Measurements from ENCODE around the gene ARHGDIG.

The ARHGDIG gene

DNA sequence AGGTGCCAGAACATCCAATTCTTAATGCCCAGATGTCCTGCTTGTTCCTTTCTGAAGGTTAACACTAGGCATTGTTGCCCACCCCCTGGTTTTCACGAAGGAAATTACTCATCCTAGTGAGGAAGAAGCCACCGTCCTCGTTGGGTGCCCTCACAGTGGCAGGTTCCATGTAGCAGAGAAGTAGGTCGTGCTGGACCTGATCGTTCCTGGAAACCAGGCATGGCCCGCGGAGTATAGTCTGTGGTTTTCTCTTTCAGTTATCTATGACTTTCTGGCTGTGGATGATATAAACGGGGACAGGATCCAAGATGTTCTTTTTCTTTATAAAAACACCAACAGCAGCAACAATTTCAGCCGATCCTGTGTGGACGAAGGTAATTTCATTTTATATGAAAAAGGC, 21.2 kb upstream of the ARHGDIG start:
- TF ChIP-seq, protein P1, sequence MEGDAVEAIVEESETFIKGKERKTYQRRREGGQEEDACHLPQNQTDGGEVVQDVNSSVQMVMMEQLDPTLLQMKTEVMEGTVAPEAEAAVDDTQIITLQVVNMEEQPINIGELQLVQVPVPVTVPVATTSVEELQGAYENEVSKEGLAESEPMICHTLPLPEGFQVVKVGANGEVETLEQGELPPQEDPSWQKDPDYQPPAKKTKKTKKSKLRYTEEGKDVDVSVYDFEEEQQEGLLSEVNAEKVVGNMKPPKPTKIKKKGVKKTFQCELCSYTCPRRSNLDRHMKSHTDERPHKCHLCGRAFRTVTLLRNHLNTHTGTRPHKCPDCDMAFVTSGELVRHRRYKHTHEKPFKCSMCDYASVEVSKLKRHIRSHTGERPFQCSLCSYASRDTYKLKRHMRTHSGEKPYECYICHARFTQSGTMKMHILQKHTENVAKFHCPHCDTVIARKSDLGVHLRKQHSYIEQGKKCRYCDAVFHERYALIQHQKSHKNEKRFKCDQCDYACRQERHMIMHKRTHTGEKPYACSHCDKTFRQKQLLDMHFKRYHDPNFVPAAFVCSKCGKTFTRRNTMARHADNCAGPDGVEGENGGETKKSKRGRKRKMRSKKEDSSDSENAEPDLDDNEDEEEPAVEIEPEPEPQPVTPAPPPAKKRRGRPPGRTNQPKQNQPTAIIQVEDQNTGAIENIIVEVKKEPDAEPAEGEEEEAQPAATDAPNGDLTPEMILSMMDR (IDR thresholded peaks at IDR 0.05; ENCODE audit: borderline replicate concordance, insufficient read depth, low read depth, low read length): no peak
- H3K4me3 ChIP-seq (ENCODE audit: low read depth, low read length): no peak overlapping the region

DNA sequence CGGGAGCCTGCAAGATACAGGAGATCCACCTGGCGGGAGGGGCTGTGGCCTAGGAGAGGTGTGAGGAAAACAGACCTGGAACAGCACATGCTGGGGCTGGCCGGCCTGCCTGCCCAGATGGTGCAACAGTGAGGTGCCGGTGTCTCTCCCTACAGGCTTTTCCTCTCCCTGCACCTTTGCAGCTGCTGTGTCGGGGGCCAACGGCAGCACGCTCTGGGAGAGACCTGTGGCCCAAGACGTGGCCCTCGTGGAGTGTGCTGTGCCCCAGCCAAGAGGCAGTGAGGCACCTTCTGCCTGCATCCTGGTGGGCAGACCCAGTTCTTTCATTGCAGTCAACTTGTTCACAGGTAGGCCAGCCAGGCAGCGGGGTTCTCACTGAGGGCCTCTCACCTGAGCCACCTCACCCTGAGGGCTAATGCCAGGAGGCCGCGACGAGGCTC, 20.6 kb upstream of the ARHGDIG start:
- TF ChIP-seq, protein P1 (IDR thresholded peaks at IDR 0.05; ENCODE audit: borderline replicate concordance, insufficient read depth, low read depth, low read length): no peak
- no peak overlapping the region for H3K4me3 ChIP-seq (ENCODE audit: low read depth, low read length)

DNA sequence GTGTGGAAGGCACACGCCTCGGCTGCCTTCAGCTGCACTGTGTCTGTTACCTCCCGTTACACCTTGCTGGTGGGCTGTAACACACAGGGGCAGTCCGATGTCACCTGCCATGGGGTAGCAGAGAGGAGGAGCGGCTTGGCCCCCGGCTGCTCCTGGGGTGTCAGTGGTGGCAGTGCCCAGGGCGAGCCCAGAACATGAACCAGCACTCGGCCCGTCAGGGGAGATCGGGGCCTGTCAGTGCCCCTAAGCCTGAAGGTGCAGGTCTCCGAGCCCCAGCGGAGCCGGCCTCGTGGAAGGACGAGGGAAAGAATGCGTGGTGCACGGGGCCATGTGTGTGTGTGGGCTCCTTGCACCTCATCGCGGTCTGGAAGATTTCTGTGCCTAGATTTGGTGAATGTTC, 20.1 kb upstream of the ARHGDIG start:
- no peak overlapping the region for H3K4me3 ChIP-seq (ENCODE audit: low read depth, low read length)
- TF ChIP-seq, protein P1 (IDR thresholded peaks at IDR 0.05; ENCODE audit: borderline replicate concordance, insufficient read depth, low read depth, low read length): no peak

DNA sequence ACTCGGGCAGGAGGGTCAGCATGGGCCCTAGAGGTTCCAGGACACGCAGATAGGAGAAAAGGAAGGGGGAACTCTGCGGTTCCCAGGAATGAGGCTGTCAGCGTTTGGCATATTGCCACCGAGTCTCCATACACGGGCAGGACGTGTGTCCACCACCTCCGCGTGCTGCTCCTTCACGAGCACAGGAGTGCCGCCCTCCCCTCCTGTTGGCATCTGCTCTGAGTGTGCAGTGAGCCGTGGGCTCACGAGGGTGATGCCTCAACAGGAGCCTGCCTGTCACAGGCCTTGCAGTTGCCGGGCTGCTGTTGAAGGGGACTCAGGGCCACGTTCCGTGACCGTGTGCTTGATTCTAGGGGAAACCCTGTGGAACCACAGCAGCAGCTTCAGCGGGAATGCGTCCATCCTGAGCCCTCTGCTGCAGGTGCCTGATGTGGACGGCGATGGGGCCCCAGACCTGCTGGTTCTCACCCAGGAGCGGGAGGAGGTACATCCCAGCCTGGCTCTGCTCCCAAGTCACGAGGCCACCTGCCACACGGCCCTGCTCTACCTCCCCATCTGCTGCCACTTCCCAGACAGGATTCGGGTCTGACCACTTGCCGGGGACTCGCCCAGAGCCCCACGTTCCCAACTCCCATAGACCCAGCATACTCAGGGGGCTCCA, 19.2 kb upstream of the ARHGDIG start:
- H3K4me3 ChIP-seq (ENCODE audit: low read depth, low read length): no peak overlapping the region
- TF ChIP-seq, protein P1 (IDR thresholded peaks at IDR 0.05; ENCODE audit: borderline replicate concordance, insufficient read depth, low read depth, low read length): no peak

DNA sequence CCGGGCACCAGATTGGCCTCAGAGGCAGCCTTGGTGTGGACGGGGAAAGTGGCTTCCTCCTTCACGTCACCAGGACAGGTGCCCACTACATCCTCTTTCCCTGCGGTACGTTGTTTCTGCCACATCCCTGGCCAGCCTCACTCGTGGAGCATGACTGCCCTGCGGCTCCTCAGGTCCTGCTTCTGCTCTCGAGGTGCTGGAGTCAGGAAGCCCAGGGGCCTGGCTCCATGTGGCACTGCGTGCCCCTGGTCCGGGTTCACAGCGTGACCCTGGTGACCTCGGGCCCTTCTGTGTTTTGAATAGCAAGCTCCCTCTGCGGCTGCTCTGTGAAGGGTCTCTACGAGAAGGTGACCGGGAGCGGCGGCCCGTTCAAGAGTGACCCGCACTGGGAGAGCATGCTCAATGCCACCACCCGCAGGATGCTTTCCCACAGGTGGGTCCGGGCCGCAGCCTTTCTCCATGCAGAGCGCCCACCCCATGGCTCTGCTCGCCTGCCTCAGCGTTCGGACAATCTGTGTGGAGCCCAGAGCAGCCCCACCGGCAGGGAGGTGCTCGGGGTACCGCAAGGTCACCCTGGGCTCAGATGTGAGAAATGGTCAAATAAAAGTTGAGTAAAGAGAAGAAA, 18.2 kb upstream of the ARHGDIG start:
- TF ChIP-seq, protein P1 (IDR thresholded peaks at IDR 0.05; ENCODE audit: borderline replicate concordance, insufficient read depth, low read depth, low read length): no peak

DNA sequence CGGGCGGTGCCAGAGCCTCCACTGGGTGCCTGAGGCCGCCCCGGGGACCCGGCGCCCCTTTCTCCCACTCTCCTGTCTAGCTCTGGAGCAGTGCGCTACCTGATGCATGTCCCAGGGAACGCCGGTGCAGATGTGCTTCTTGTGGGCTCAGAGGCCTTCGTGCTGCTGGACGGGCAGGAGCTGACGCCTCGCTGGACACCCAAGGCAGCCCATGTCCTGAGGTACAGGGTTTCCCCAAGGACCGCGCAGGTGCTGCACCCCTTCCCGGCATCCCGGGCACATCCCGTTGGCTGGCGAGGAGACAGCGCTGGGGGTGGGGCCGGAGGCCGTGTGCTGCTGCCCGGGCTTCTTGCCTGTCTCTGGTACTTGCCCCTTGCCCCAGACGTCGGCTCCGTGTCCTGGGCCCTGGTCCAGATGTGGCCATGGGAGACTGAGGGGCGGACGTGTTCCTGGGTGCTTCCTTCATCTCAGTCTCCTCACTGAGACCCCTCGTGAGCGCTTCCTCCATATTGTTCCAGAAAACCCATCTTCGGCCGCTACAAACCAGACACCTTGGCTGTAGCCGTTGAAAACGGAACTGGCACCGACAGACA, 17.1 kb upstream of the ARHGDIG start:
- H3K4me3 ChIP-seq (ENCODE audit: low read depth, low read length): no peak overlapping the region
- TF ChIP-seq, protein P1 (IDR thresholded peaks at IDR 0.05; ENCODE audit: borderline replicate concordance, insufficient read depth, low read depth, low read length): no peak

More for the DNA sequence above, 18.2 kb upstream of the ARHGDIG start:
- no peak overlapping the region for H3K4me3 ChIP-seq (ENCODE audit: low read depth, low read length)

DNA sequence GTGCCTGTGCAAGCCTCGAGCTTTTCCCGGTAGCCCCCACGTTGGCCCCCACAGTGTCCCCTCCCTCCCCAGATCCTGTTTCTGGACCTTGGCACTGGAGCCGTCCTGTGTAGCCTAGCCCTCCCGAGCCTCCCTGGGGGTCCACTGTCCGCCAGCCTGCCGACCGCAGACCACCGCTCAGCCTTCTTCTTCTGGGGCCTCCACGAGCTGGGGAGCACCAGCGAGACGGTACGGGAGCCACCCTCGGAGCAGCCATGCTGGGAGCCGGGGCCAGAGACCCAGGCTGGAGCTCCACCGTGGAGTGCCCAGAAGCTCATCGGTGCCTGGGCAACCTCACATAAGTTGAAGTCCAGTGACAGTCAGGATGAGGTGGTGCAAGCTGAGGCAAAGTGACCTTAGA, 16.4 kb upstream of the ARHGDIG start:
- TF ChIP-seq, protein P1 (IDR thresholded peaks at IDR 0.05; ENCODE audit: borderline replicate concordance, insufficient read depth, low read depth, low read length): no peak
- H3K4me3 ChIP-seq (ENCODE audit: low read depth, low read length): no peak overlapping the region

All from GM12875 (cell line).